ENCODE data around the gene ZC3H13. TPM values are rescaled to one million over a fixed set of nuclear protein-coding genes. Genes with fewer than 3 reads are reported as not detected.

ZC3H13 gene, protein sequence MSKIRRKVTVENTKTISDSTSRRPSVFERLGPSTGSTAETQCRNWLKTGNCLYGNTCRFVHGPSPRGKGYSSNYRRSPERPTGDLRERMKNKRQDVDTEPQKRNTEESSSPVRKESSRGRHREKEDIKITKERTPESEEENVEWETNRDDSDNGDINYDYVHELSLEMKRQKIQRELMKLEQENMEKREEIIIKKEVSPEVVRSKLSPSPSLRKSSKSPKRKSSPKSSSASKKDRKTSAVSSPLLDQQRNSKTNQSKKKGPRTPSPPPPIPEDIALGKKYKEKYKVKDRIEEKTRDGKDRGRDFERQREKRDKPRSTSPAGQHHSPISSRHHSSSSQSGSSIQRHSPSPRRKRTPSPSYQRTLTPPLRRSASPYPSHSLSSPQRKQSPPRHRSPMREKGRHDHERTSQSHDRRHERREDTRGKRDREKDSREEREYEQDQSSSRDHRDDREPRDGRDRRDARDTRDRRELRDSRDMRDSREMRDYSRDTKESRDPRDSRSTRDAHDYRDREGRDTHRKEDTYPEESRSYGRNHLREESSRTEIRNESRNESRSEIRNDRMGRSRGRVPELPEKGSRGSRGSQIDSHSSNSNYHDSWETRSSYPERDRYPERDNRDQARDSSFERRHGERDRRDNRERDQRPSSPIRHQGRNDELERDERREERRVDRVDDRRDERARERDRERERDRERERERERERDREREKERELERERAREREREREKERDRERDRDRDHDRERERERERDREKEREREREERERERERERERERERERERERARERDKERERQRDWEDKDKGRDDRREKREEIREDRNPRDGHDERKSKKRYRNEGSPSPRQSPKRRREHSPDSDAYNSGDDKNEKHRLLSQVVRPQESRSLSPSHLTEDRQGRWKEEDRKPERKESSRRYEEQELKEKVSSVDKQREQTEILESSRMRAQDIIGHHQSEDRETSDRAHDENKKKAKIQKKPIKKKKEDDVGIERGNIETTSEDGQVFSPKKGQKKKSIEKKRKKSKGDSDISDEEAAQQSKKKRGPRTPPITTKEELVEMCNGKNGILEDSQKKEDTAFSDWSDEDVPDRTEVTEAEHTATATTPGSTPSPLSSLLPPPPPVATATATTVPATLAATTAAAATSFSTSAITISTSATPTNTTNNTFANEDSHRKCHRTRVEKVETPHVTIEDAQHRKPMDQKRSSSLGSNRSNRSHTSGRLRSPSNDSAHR (N-terminal part only)
- total RNA-seq (20.1 TPM), polyA plus RNA-seq (19.8 TPM)
- long read RNA-seq, donor 1 = 0 reads
- long read RNA-seq, donor 2 = 0 reads
- long read RNA-seq, donor 3, partial matches to known transcripts = 55 of 63 reads
- long read RNA-seq, donor 3, other reads (novel, unspliced or antisense) = 8 of 63 reads
- long read RNA-seq, donor 4, partial matches to known transcripts = 6 of 6 reads
- long read RNA-seq, donor 4, other reads (novel, unspliced or antisense) = 0 of 6 reads
- long read RNA-seq, donor 5, partial matches to known transcripts = 53 of 53 reads
- long read RNA-seq, donor 5, other reads (novel, unspliced or antisense) = 0 of 53 reads
- long read RNA-seq, donor 6, partial matches to known transcripts = 0 of 1 reads
- long read RNA-seq, donor 6, other reads (novel, unspliced or antisense) = 0 of 1 reads
- long read RNA-seq, donor 7, partial matches to known transcripts = 24 of 24 reads
- long read RNA-seq, donor 7, other reads (novel, unspliced or antisense) = 0 of 24 reads
- long read RNA-seq, donor 8 = 0 reads
- long read RNA-seq, donor 9 = 0 reads
- long read RNA-seq, donor 10, partial matches to known transcripts = 6 of 6 reads
- long read RNA-seq, donor 10, other reads (novel, unspliced or antisense) = 0 of 6 reads

DNA sequence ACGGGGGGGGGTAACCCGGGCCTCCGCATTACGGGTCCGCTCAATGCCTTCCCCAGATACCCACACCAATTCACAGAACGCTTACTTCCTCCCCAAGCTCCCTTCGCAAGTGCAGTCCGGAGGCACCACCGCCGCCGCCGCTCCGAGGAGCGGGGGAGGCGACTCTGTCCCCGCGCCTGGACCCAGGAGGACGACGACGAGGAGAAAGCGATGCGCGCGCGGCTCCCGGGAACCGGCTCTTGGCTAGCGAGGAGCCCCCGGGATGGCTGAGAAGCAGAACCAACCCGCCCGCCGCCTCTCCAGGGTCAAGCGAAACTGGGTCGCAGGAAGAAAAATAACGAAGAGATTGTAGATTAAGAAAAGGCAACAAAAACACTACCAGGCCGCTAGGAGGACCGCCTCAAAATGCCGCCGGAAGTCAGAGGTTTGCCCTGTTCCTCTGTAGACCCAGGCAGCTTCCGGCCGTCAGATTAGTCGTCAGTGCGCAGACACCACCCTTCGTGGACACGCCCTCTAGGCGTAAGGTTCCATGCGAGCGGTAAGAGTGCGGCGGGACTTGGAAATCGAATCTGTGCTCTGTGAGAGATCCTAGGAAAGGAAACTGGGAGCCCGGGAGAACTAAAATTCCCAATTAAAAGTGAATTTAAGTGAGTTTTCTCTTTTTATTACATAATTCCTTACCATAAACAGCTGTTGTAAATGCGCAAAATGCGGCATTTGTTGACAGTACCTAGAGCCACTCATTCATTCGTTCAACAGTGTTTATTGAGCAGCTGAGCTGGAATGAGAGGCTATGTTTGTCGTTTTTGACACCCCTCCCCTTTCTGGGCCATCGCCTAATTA is at the start of gene ZC3H13:
ZC3H13 (minus strand) TSS at position 428 of the 843 bp plus-strand sequence. CDS start 7,239 bp downstream, outside the sequence.
- H3K9me3 ChIP-seq (ENCODE audit: control insufficient read depth in 2 of 2, insufficient read depth in 1 of 2, low read length in 1 of 2) = no peaks in the 10 kb centered on the region
- H3K27ac ChIP-seq (ENCODE audit: low read depth in 1 of 2, low read length in 1 of 2) = peak within 1 kb of the TSS; percentile 98 to 100
- H3K36me3 ChIP-seq (ENCODE audit: control insufficient read depth in 2 of 2, insufficient read depth in 2 of 2, low read length in 1 of 2) = no peaks in the 10 kb centered on the region
- H3K27me3 ChIP-seq (ENCODE audit: control insufficient read depth in 2 of 2, insufficient read depth in 1 of 2, low read length in 1 of 2) = peaks cover 0 to 5% of the 10 kb centered on the region in 2 donors
- peaks cover 5% of the 10 kb centered on the region in 2 donors for H3K4me1 ChIP-seq (ENCODE audit: control insufficient read depth in 2 of 2, insufficient read depth in 2 of 2, low read length in 2 of 2)
- WGBS = under 1% methylated on average over 57 of the region's 57 CpGs
- peak; percentile 79 to 96 (median 91) for DNase-seq (ENCODE audit: low read depth in 6 of 9, low spot score in 9 of 9)
- peak within 1 kb of the TSS; percentile 83 to 90 for H3K4me3 ChIP-seq (ENCODE audit: low read length in 2 of 2)

DNA sequence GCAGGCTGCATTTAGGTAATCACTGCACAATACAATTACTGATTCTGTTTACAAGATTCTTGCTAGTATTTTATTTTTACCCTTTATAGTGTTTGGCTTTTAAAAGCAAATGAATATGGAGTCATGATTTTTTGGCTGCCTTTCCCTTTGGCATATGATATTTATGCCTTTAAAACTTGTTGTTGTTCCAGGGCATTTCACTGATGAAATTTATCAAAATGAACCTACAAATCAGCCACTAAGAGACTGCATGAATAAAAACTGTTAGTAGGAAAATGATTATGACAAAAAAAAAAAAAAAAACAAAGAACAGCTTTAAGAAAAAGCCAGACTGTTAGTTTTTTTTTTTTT is 49.7 kb upstream of the ZC3H13 start:
- no peak overlapping the region for H3K27ac ChIP-seq (ENCODE audit: low read depth in 1 of 2, low read length in 1 of 2)
- no peak for DNase-seq (ENCODE audit: low read depth in 6 of 9, low spot score in 9 of 9)
- no peaks in the 10 kb centered on the region for H3K36me3 ChIP-seq (ENCODE audit: control insufficient read depth in 2 of 2, insufficient read depth in 2 of 2, low read length in 1 of 2)

DNA sequence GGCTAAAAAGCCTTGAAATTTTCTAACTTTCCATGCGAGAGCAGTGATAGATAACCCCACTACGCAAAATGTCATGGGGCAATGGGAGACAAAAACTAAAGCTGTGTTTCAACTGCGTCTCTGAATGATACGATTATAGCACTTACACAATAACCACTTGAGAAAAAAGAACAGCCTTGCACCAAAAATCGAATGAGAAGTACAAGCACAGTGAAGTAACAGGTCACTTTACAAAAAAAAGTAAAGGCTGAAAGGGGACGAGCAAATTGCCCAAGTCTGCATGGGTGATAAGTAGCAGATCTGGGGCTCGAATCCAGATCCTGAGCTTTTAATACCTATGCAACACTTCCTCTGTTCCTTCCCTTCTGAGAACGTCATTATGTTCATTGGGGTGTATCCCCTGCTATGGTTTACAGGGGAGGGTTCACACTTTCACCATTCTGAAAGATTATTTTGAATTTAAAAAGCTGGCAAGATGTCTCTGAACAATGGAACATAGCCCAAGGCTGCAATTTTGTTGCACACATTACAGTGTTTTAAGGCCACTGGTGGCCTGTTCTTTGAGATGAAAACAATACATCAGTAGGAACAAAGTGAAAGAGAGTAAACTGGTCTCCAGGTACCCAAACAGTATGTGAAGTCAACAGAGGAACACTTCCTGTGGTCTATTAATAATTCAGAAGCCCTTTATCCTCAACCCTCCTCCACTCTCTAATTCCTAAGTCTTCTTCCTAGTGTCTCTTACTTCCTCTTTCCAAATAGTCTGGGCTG is 49.1 kb upstream of the ZC3H13 start:
- no peaks in the 10 kb centered on the region for H3K36me3 ChIP-seq (ENCODE audit: control insufficient read depth in 2 of 2, insufficient read depth in 2 of 2, low read length in 1 of 2)
- no peaks in the 10 kb centered on the region for H3K4me1 ChIP-seq (ENCODE audit: control insufficient read depth in 2 of 2, insufficient read depth in 2 of 2, low read length in 2 of 2)
- no peaks in the 10 kb centered on the region for H3K27me3 ChIP-seq (ENCODE audit: control insufficient read depth in 2 of 2, insufficient read depth in 1 of 2, low read length in 1 of 2)
- no peaks in the 10 kb centered on the region for H3K9me3 ChIP-seq (ENCODE audit: control insufficient read depth in 2 of 2, insufficient read depth in 1 of 2, low read length in 1 of 2)
- no peak overlapping the region for H3K27ac ChIP-seq (ENCODE audit: low read depth in 1 of 2, low read length in 1 of 2)
- no peak overlapping the region for H3K4me3 ChIP-seq (ENCODE audit: low read length in 2 of 2)
- no peak for DNase-seq (ENCODE audit: low read depth in 6 of 9, low spot score in 9 of 9)
- WGBS = 84% methylated on average over 8 of the region's 8 CpGs

More for the DNA sequence above, 49.7 kb upstream of the ZC3H13 start:
- Histone ChIP-seq H3K4me1 (ENCODE audit: control insufficient read depth in 2 of 2, insufficient read depth in 2 of 2, low read length in 2 of 2) (no peaks in the 10 kb centered on the region), H3K27me3 (ENCODE audit: control insufficient read depth in 2 of 2, insufficient read depth in 1 of 2, low read length in 1 of 2) (no peaks in the 10 kb centered on the region), H3K9me3 (ENCODE audit: control insufficient read depth in 2 of 2, insufficient read depth in 1 of 2, low read length in 1 of 2) (no peaks in the 10 kb centered on the region), H3K4me3 (ENCODE audit: low read length in 2 of 2) (no peak overlapping the region)

DNA sequence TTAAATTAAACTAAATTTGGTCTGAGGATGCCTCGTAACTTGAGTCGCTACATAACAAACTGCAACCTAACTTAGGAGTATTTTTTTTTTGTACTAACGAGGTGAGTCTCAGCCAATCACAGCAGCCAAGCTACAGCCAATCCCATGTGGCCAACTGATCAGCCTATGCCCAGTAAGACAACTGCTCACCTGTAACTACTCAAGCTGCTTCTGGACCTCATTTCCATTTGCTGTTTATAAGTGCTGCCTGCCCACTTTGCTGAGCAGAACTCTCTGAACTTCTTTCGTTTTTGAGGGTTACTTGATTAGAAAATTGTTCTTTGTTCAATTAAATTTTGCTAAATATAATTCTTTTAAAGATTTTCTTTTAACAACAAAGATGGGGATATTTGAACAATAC is 48.5 kb upstream of the ZC3H13 start:
- H3K4me1 ChIP-seq (ENCODE audit: control insufficient read depth in 2 of 2, insufficient read depth in 2 of 2, low read length in 2 of 2) = no peaks in the 10 kb centered on the region
- WGBS = 96% methylated on average over 4 of the region's 4 CpGs
- DNase-seq (ENCODE audit: low read depth in 6 of 9, low spot score in 9 of 9) = no peak
- H3K27me3 ChIP-seq (ENCODE audit: control insufficient read depth in 2 of 2, insufficient read depth in 1 of 2, low read length in 1 of 2) = no peaks in the 10 kb centered on the region
- no peak overlapping the region for H3K27ac ChIP-seq (ENCODE audit: low read depth in 1 of 2, low read length in 1 of 2)
- no peak overlapping the region for H3K4me3 ChIP-seq (ENCODE audit: low read length in 2 of 2)
- H3K36me3 ChIP-seq (ENCODE audit: control insufficient read depth in 2 of 2, insufficient read depth in 2 of 2, low read length in 1 of 2) = no peaks in the 10 kb centered on the region
- no peaks in the 10 kb centered on the region for H3K9me3 ChIP-seq (ENCODE audit: control insufficient read depth in 2 of 2, insufficient read depth in 1 of 2, low read length in 1 of 2)

DNA sequence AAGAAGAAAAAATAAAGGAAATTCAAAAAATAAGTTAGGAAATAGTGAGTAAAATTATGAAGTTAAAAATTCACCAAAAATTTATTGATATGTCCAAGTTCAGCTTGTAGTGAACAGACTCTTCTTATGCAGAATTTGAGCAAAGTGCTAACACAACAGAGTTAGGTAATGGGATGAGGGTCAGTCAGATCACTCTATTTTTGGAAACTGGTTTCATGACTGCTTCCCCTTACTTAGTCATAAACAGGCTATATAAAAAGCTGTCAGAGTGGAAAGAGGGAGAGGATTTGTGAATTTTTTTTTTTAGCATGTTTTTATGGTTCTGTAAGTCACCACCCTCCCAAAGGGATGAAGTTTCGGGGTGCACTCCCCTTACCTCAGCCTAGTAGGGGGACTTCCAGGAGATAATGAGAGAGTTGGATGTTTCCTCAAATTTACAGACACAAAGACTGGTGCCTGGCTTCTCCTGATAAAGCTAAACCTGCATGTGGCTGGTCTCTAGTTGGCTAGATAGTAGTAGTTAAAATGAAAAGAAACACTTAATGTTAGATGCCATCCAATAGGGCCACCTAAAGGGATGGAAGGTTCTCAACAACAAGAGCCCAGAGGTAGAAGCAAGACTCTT is 47.8 kb upstream of the ZC3H13 start:
- no peak overlapping the region for H3K27ac ChIP-seq (ENCODE audit: low read depth in 1 of 2, low read length in 1 of 2)
- H3K4me3 ChIP-seq (ENCODE audit: low read length in 2 of 2) = no peak overlapping the region
- WGBS = 98% methylated on average over 1 of the region's 1 CpG
- H3K4me1 ChIP-seq (ENCODE audit: control insufficient read depth in 2 of 2, insufficient read depth in 2 of 2, low read length in 2 of 2) = no peaks in the 10 kb centered on the region
- no peaks in the 10 kb centered on the region for H3K27me3 ChIP-seq (ENCODE audit: control insufficient read depth in 2 of 2, insufficient read depth in 1 of 2, low read length in 1 of 2)
- no peaks in the 10 kb centered on the region for H3K36me3 ChIP-seq (ENCODE audit: control insufficient read depth in 2 of 2, insufficient read depth in 2 of 2, low read length in 1 of 2)
- DNase-seq (ENCODE audit: low read depth in 6 of 9, low spot score in 9 of 9) = no peak
- no peaks in the 10 kb centered on the region for H3K9me3 ChIP-seq (ENCODE audit: control insufficient read depth in 2 of 2, insufficient read depth in 1 of 2, low read length in 1 of 2)

DNA sequence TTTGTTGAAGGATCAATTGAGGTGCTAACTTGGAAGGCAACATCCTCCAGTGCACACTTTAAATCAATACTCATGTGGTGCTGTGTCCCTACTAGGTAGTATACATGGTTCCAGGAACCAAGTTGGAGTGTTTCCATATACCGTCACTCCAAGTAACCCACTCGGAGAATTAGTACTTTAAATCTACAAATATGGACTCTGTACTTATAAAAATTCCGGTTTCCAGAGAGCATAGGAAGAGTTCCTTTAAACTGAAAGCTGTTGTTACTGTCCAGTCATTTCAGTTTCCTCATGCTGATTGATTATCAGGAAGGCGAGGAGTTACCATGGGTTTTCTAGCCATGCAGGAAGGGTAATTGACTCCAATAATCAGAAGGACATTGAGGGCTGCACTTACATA is 45.1 kb upstream of the ZC3H13 start:
- 97% methylated on average over 4 of the region's 4 CpGs for WGBS
- no peaks in the 10 kb centered on the region for H3K36me3 ChIP-seq (ENCODE audit: control insufficient read depth in 2 of 2, insufficient read depth in 2 of 2, low read length in 1 of 2)
- H3K27me3 ChIP-seq (ENCODE audit: control insufficient read depth in 2 of 2, insufficient read depth in 1 of 2, low read length in 1 of 2) = no peaks in the 10 kb centered on the region
- no peak overlapping the region for H3K4me3 ChIP-seq (ENCODE audit: low read length in 2 of 2)
- no peaks in the 10 kb centered on the region for H3K4me1 ChIP-seq (ENCODE audit: control insufficient read depth in 2 of 2, insufficient read depth in 2 of 2, low read length in 2 of 2)
- H3K9me3 ChIP-seq (ENCODE audit: control insufficient read depth in 2 of 2, insufficient read depth in 1 of 2, low read length in 1 of 2) = no peaks in the 10 kb centered on the region
- no peak for DNase-seq (ENCODE audit: low read depth in 6 of 9, low spot score in 9 of 9)
- no peak overlapping the region for H3K27ac ChIP-seq (ENCODE audit: low read depth in 1 of 2, low read length in 1 of 2)

DNA sequence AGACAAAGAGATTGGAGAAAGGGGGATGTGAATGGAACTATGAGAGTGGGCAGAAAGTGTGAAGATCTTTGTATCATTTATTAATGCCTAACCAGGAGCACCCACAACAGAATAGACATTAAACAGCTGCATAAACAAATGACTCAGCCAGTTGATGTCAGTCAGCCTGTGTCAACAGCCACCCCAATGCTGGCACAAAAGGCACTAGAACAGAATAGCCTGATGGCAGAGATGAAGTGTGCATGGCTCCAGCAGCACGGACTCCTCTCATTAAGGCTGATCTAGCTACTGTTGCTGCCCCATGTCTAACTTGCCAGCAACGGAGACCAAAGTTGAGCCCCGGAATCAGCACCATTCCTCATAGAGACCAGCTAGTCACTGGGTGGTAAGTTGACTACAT is 44.5 kb upstream of the ZC3H13 start:
- Histone ChIP-seq H3K27me3 (ENCODE audit: control insufficient read depth in 2 of 2, insufficient read depth in 1 of 2, low read length in 1 of 2) (no peaks in the 10 kb centered on the region), H3K4me3 (ENCODE audit: low read length in 2 of 2) (no peak overlapping the region), H3K27ac (ENCODE audit: low read depth in 1 of 2, low read length in 1 of 2) (no peak overlapping the region), H3K36me3 (ENCODE audit: control insufficient read depth in 2 of 2, insufficient read depth in 2 of 2, low read length in 1 of 2) (no peaks in the 10 kb centered on the region), H3K4me1 (ENCODE audit: control insufficient read depth in 2 of 2, insufficient read depth in 2 of 2, low read length in 2 of 2) (no peaks in the 10 kb centered on the region), H3K9me3 (ENCODE audit: control insufficient read depth in 2 of 2, insufficient read depth in 1 of 2, low read length in 1 of 2) (no peaks in the 10 kb centered on the region)
- DNase-seq (ENCODE audit: low read depth in 6 of 9, low spot score in 9 of 9) = no peak
- 97% methylated on average over 3 of the region's 3 CpGs for WGBS

All from thymus (tissue), 14 donors.